ENCODE data around the gene PCDHGA2. TPM values are rescaled to one million over a fixed set of nuclear protein-coding genes. Genes with fewer than 3 reads are reported as not detected.
"Not testable (repeated sequence)": the region's sequence is repeated elsewhere in the genome, so short reads cannot be mapped to it uniquely, and the experiment has no call there.

The PCDHGA2 gene
- total RNA-seq, 4 donors from 2014 or later = 0.57 to 1.7 (median 1.1) TPM; not detected in 1

DNA sequence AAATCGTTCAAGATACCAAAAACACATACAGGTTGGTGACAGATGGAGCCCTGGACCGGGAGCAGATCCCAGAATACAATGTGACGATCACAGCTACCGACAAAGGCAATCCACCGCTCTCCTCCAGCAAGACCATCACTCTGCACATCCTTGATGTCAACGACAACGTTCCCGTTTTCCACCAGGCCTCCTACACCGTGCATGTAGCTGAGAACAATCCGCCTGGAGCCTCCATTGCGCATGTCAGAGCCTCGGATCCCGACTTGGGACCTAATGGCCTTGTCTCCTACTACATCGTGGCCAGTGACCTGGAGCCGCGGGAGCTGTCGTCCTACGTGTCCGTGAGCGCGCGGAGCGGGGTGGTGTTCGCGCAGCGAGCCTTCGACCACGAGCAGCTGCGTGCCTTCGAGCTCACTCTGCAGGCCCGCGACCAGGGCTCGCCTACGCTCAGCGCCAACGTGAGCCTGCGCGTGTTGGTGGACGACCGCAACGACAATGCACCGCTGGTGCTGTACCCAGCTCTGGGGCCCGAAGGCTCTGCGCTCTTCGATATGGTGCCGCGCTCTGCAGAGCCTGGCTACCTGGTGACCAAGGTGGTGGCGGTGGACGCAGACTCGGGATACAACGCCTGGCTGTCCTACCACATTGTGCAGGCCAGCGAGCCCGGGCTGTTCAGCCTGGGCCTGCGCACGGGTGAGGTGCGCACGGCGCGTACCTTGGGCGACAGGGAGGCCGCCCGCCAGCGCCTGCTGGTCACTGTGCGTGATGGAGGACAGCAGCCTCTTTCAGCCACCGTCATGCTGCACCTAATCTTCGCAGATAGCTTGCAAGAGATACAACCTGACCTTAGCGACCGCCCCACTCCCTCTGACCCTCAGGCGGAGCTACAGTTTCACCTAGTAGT lies 33.3 kb downstream of the PCDHGA2 start:
- H3K4me3 ChIP-seq = no peak overlapping the region
- peaks cover 0 to 75% (median 14%) of the 10 kb centered on the region in 4 donors for H3K9me3 ChIP-seq
- no peak for DNase-seq
- TF ChIP-seq POLR2A (IDR thresholded peaks at IDR 0.05) = no peak
- TF ChIP-seq, protein P1, sequence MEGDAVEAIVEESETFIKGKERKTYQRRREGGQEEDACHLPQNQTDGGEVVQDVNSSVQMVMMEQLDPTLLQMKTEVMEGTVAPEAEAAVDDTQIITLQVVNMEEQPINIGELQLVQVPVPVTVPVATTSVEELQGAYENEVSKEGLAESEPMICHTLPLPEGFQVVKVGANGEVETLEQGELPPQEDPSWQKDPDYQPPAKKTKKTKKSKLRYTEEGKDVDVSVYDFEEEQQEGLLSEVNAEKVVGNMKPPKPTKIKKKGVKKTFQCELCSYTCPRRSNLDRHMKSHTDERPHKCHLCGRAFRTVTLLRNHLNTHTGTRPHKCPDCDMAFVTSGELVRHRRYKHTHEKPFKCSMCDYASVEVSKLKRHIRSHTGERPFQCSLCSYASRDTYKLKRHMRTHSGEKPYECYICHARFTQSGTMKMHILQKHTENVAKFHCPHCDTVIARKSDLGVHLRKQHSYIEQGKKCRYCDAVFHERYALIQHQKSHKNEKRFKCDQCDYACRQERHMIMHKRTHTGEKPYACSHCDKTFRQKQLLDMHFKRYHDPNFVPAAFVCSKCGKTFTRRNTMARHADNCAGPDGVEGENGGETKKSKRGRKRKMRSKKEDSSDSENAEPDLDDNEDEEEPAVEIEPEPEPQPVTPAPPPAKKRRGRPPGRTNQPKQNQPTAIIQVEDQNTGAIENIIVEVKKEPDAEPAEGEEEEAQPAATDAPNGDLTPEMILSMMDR (IDR thresholded peaks at IDR 0.05) = no peak
- no peaks in the 10 kb centered on the region for H3K27me3 ChIP-seq
- no peak overlapping the region for H3K27ac ChIP-seq
- H3K4me1 ChIP-seq = no peaks in the 10 kb centered on the region
- H3K36me3 ChIP-seq = no peaks in the 10 kb centered on the region

DNA sequence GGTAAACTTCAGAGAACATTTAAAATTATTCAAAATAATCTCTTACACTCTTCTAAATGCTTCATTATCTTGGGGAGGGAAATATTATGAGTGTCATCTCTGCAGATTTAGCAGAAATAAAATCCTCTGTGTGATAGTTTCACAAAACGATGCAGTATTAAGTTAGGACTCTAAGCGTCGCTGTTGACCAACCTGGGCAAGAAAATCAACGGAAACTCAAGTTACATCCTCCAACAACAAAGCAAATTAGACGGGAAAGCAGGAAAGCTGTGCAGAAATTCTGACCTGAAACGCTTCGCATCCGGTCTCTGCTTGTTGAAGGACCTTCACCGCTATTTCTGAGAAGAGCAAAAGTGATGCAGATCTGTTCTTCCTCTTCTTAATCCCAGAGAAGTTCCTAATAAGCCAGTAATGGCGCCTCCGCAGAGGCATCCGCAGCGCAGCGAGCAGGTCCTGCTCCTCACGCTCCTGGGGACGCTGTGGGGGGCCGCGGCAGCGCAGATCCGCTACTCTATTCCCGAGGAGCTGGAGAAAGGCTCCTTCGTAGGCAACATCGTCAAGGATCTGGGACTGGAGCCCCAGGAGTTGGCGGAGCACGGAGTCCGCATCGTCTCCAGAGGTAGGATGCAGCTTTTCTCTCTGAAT lies 35.2 kb downstream of the PCDHGA2 start, which contains the start of gene PCDHGA6:
TSS of gene PCDHGA6 (plus strand) at position 219 of the 645 bp plus-strand sequence. CDS start at position 412, 193 bp downstream.
- TF ChIP-seq, protein P1 (IDR thresholded peaks at IDR 0.05) = peak in 2 of 6 experiments; percentile 5 to 20
- no peak for TF ChIP-seq POLR2A (IDR thresholded peaks at IDR 0.05)
- no peak for DNase-seq
- H3K4me1 ChIP-seq = no peaks in the 10 kb centered on the region

DNA sequence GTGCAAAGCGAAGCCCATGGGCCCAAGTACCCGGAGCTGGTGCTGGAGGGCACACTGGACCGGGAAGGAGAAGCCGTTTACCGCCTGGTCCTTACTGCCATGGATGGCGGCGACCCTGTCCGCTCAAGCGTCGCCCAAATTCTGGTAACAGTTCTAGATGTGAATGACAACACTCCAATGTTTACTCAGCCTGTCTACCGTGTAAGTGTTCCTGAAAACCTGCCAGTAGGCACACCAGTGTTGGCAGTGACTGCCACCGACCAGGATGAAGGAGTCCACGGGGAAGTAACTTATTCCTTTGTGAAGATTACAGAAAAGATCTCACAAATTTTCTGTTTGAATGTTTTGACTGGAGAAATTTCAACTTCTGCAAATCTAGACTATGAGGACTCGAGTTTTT lies 36.1 kb downstream of the PCDHGA2 start:
- no peak for TF ChIP-seq POLR2A (IDR thresholded peaks at IDR 0.05)
- TF ChIP-seq, protein P1 (IDR thresholded peaks at IDR 0.05) = no peak
- Histone ChIP-seq H3K27me3 (no peaks in the 10 kb centered on the region), H3K9me3 (peaks cover 0 to 68% (median 16%) of the 10 kb centered on the region in 4 donors), H3K27ac (no peak overlapping the region), H3K4me3 (no peak overlapping the region), H3K4me1 (no peaks in the 10 kb centered on the region), H3K36me3 (no peaks in the 10 kb centered on the region)
- DNase-seq = no peak

More for the DNA sequence above, 35.2 kb downstream of the PCDHGA2 start, which contains the start of gene PCDHGA6:
- no peak within 1 kb of the TSS for H3K27ac ChIP-seq
- H3K36me3 ChIP-seq = no peaks in the 10 kb centered on the region
- H3K9me3 ChIP-seq = peaks cover 0 to 70% (median 16%) of the 10 kb centered on the region in 4 donors
- no peaks in the 10 kb centered on the region for H3K27me3 ChIP-seq
- no peak within 1 kb of the TSS for H3K4me3 ChIP-seq

DNA sequence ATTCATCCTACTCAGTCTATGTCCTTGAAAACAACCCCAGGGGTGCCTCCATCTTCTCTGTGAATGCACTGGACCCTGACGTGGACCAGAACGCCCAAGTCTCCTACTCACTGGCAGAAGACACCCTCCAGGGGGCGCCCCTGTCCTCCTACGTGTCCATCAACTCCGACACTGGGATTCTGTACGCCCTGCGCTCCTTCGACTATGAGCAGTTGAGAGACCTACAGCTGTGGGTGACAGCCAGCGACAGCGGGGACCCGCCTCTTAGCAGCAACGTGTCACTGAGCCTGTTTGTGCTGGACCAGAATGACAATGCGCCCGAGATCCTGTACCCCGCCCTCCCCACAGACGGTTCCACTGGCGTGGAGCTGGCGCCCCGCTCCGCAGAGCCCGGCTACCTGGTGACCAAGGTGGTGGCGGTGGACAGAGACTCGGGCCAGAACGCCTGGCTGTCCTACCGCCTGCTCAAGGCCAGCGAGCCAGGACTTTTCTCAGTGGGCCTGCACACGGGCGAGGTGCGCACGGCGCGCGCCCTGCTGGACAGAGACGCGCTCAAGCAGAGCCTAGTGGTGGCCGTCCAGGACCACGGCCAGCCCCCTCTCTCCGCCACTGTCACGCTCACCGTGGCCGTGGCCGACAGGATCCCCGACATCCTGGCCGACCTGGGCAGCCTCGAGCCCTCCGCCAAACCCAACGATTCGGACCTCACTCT lies 37.0 kb downstream of the PCDHGA2 start:
- not testable (repeated sequence) for H3K4me1 ChIP-seq, H3K36me3 ChIP-seq, H3K4me3 ChIP-seq, DNase-seq, H3K27me3 ChIP-seq, H3K27ac ChIP-seq
- H3K9me3 ChIP-seq = peaks cover 0 to 65% (median 16%) of the 10 kb centered on the region in 4 donors

DNA sequence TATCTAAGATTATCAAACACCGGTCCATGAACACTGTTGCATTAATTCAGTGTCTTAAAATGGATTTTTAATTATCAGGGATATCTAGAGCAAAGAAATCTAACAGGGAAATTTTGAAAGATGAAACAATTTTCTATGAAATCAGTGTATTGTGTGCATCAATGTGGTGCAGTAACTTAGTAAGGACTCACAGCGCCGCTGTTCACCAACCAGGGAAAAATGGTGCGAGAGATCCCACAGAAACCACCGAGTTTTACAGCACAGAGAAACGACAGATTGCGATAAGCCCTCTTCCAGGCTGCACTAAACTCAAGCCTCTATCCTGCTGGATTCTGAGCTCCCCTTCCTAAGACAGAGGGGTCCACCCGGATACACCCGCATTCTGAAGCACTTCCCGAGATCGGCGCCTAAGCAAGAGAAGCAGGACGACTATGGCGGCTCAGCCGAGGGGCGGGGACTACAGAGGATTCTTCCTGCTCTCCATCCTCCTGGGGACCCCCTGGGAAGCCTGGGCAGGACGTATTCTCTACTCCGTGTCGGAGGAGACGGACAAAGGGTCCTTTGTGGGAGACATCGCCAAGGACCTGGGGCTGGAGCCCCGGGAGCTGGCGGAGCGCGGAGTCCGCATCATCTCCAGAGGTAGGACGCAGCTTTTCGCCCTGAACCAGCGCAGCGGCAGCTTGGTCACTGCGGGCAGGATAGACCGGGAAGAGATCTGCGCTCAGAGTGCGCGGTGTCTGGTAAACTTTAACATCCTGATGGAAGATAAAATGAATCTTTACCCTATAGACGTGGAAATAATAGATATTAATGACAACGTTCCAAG lies 44.1 kb downstream of the PCDHGA2 start, which contains the start of gene PCDHGA7:
TSS of gene PCDHGA7 (plus strand) at position 274 of the 826 bp plus-strand sequence. CDS start at position 432, 158 bp downstream.
- no peak within 1 kb of the TSS for H3K27ac ChIP-seq
- H3K9me3 ChIP-seq = peaks cover 0 to 54% (median 4%) of the 10 kb centered on the region in 4 donors
- no peaks in the 10 kb centered on the region for H3K36me3 ChIP-seq
- TF ChIP-seq, protein P1 (IDR thresholded peaks at IDR 0.05) = no peak
- no peak for TF ChIP-seq POLR2A (IDR thresholded peaks at IDR 0.05)
- DNase-seq = no peak
- H3K27me3 ChIP-seq = no peaks in the 10 kb centered on the region
- H3K4me1 ChIP-seq = no peaks in the 10 kb centered on the region
- peak within 1 kb of the TSS in 2 of 4 donors; percentile 24 to 25 for H3K4me3 ChIP-seq
